HUDEP-2 (cell line): ENCODE measurements around the gene NPR2.

Source experiments
- DNase-seq, 76 experiments: peaks; one replicate each; lab custom pipeline; 2025; ENCODE audit not compliant: unreplicated experiment in 76 of 76; lab: John Stamatoyannopoulos, UW

The NPR2 gene

DNA sequence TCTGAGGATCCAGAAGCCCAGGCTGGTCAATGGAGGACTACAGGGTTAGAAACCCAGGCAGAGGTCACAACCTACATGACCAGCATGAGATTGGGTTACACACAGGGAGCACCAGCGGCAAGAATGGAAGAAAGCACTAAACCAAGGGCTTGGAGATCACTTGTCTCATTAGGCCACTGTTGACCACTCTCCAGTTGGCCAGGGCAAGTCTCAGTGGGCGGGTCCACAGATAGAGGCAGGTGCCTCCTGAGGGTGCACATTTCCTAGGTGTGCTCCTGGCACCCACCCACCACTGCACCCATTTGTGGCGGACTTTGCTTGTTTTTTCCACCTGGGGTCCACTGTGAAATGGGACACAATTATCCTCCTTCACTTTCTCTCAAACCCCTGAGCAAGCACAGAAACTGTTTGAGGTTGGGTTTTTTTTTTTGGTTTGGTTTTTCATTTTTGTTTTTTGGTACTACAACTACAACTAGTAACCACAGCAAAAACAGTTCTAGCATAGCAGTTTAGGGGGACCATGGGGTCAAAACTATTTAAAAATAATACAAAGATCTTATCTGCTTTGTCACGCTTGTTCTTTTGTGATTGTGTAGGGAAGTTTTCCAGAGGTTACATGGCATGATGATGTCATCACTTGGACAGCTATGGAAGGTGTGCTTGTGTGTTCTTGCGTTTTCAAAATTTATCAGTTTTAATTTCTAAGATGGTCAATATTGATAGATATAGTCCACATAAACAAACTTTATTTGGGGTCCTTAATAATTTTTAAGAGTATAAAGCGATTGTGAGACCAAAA lies 6.1 kb downstream of the NPR2 start:
- no peak for DNase-seq

DNA sequence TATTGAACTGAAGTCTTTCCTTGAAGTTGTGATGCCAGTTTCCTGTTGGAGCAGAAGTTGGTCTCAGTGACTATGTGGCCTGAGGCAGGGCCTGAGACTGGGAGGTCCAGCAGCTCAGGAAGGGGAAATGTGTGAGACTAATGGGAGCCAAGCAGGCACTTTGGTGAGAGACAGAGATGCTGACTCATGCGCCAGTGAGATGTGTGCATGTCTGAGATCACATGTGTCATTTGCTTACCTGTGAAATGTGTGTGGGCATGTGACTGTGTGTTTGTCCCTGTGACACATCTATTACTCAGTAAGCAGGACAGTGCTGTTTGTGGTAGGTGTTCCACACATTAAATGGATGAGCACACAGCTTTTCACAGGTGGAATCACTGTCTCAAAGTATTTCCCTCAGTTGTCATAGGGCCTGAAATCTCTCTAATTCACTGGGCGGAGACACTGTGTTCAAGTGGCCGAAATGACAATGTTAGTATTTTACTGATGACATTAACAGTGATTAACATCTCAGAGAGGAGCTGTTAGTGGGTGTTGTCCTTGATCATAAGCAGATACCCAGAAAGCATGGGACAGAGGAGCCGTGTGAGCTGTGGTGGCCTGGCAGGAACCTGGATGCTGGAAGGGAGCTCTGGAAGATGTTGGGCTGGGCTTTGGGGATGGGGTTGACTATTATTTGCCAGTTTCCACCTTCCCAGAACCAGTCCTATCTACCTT lies 7.4 kb downstream of the NPR2 start:
- peak in 5 of 76 experiments; percentile 1 to 40 (median 6) for DNase-seq

DNA sequence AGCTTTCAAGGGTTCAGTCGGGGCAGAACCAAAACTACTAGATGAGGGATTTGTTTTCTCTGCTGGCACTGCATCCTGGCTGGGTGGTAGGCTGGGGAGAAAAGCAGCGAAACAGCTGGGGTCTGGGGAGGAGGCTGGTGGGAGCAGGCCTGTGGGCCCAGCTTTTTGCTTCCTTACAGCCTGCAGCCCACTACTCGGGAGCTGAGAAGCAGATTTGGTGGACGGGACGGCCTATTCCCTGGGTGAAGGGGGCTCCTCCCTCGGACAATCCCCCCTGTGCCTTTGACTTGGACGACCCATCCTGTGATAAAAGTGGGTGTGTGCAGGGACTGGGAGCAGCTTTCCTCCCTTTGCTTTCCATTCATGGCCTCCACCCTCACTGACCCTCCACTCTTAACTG lies 9.1 kb downstream of the NPR2 start:
- no peak for DNase-seq

DNA sequence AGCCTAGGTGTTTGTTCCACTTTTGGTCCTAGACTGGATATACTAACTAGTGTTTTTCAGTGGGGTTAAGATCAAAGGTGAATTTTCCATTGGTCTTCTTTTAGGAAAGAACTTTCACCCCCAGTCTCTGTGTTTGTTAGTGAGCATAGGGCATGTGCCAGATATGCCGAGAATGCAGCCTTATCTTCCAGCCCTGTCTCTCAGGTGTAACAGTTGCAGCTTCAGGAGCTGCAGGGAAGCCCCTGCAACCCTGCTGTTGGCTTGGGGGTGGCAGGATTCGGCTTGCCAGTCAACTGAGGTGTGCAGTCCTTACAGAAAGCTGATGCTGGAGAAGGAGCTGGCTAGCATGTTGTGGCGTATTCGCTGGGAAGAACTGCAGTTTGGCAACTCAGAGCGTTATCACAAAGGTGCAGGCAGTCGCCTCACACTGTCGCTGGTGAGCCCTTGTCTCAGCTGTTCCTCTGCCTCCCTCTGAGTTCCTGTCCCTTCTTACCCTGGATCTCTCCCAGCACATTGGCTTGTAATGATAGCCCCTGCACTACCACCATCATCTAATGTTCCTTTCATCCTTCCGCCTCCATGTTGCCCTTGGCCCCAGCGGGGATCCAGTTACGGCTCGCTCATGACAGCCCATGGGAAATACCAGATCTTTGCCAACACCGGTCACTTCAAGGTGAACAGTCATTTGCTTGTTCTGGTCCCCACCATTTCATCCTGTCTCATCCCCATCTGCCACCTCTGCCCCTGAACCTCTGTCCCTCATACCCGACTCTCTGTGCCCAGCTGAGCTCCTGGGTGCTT lies 10.1 kb downstream of the NPR2 start:
- DNase-seq: no peak

DNA sequence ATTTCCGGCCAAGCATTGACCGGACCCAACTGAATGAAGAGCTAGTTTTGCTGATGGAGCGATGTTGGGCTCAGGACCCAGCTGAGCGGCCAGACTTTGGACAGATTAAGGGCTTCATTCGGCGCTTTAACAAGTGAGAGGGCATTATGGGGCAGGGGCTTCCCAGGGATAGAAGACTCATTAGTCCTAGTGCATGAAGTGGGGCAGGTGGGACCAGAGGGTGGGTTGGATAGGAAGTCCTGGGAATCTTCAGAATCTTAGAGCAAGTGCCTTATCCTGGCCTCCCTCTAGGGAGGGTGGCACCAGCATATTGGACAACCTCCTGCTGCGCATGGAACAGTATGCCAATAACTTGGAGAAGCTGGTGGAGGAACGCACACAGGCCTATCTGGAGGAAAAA lies 14.7 kb downstream of the NPR2 start:
- DNase-seq: no peak

DNA sequence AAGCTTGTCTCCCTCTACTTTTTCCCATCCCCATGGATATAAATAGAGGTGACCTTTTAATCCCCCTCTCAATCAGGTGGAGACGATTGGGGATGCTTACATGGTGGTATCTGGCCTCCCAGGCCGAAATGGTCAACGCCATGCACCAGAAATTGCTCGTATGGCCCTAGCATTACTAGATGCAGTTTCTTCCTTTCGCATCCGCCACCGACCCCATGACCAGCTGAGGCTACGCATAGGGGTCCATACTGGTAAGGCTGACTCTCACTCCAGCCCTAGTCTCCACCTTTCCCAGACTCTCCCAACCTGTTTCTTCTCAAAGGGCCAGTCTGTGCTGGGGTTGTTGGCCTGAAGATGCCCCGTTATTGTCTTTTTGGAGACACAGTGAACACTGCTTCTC lies 17.0 kb downstream of the NPR2 start:
- DNase-seq: no peak

DNA sequence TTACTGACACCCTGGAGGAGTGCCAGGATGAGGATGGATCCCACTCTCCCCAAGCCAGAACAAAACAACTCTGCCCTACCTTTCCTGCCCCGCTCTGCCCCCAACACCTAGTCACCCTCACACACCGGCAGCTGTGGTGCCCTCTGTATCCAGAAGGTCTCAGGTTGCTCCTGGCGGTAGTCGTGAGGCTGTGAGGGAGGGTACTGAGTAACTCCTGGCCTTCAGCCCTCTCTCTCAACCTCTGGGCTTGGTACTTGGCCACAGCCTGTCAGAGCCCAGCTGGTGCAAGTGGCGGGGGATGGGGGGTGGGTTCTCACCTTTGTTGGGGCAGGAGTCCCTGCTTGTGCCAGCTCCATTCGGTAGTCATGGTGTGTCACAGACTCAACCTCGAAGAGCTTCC lies 18.7 kb downstream of the NPR2 start:
- DNase-seq: no peak

DNA sequence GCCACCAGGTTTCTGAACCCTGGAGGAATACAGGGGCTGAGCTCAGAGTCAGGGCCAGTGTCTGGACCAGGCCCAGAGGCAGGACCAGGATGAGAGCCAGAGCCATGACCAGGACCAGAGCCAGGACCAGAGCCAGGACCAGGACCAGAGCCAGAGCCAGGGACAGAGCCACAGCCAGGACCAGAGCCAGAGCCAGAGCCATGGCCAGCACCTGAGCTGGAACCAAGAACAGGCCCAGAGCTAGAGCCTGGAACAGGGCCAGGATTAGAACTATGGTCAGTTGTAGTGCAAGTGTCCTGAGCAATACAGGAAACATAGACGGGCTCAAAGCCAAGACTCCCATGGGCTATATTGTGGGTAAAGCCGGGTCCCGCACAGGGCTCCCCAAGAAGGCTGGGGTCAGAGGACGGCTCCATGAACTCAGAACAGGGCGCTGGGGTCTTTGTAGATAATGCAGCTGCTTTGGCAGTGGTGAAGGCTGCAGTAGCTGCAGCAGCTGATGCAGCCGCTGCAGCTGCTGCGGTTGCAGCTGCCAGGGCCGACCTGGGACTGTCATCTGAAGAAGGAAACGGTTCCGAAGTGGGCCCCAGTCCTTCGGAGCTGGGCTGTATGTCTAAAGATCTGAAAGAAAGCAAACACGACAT lies 20.1 kb downstream of the NPR2 start:
- no peak for DNase-seq

DNA sequence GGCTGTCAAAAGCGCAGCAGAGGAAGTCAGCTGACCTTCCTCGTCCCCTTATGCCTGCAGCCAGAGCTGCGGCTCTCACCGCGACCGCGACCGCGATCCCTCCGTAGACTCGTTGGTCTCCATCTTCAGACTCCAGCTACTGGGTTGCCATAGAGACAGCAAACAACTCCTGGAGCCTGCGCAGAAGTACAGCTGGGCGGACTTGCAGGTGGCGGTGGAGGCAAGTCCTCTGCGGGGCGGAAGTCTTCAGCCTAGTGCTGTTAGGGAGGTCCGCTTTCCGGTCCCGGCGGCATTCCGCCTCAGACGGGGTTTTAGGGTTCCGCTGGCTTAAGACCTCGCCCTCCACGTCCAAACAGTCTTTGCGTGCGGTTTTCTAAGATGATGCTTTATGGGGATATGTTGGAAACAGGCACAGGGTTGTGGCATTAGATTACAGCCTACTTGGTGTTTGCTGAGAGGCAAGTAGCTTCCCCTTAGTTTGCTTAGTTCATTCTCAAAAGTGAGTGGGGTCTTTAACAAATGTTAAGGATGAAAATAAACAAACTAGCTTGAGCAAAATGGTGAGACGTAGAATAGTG lies 20.7 kb downstream of the NPR2 start, which contains the start of gene SPAG8:
Gene SPAG8 (minus strand): TSS at position 238 of the 578 bp plus-strand sequence. CDS start 115 bp downstream, at position 123.
- peak in 75 of 76 experiments; percentile 17 to 95 (median 86) for DNase-seq

DNA sequence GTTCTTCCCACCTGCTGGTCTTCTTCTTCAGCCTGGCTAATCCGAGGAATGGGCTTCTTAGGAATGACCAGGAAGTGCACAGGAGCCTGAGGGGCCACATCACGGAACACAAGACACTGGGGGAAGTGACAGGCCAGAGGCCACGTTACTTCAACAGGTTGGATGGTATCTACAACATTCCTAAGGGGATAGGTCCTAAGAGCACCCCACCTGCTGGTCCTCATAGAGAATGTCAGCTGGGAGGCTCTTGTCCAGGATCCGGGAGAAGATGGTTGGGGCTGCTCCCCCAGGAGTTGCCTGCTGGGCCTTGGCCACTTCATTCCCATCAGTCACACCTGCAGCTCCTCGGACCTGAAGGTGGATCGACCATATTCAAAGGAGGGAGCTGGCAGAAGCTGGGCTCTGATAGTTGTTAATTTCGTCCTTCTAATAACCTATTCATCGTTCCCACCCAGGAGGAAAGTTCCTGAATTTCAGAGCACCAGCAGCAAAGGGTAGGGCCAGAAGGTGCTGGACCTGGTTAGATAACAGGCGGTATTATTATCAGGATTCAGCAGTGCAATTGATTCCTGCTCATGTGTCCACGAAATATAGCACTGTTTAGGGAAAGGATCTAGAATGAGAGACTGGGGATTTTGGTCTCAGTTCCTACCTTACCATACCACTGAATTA lies 22.2 kb downstream of the NPR2 start:
- DNase-seq: peak in 12 of 76 experiments; percentile 10 to 43 (median 21)

DNA sequence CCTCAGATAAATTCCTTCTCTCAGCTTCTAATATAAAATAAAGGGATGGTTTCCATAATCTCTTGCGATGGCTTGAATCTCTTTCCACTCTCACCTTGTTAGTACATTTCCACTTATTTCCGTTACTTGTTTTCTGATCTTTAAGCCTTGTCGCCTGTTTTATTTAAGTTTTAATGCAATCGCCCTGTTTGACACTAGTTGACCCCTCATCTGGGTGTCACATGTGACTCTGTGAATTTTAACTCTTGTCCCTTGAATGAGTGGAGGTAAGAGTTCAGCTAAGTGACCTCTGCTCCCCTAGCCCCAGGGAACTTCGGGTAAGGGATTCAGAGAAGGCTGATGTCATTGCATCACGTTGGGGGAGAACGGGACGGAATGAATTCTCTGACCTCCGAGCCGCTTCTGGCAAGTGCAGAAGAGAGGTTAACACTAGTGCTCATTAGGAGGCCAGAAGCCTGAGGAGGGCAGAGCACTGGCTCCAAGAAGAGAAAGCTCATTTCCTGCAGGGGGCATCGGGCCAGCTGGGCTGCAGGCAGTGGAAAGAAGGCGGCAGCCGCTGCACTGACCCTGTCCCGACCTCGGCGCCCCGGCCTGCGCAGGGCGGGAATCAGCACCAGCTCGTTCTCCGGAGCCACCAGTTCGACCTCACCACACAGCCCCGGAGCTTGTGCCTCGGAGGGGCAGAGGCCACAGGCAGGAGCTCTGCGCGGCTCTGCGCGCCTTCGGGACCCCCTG lies 22.9 kb downstream of the NPR2 start:
- peak in 65 of 76 experiments; percentile 13 to 90 (median 51) for DNase-seq

DNA sequence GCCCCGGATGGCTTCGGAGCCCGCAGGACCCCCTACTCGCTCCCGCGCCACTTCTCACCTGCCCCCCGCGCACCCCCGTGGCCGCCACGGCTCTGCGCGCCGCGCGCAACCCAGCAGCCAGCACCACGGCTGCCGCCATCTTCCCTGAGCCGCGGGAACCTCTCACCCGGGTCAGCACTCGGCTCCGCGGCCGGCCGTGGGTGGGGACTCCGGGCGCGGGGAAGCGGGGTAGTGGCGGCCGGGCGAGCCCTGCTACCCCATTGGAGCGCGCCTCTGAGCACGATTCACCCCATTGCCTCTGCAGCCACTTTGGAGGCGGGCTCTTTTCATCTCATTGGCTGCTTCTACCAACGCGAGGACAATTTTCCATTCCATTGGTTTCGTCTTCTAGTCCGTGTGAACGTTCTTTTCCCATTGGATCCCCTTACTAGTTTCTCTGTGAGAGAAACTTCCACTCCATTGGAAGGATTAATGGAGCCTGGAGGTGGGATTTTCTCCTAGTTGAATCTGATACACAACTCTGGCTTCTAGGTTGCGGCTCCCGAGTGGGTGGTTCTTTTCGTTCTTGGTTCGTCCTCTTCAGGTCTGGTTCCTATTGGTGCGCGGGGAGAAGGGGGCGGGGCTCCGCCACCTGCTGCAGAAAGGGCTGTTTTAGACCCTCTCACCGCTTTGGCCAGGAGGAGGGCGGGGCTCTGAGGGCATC lies 23.6 kb downstream of the NPR2 start, which contains the start of gene HINT2:
Gene HINT2 (minus strand): TSS at position 202 of the 703 bp plus-strand sequence. CDS start 63 bp downstream, at position 139.
- peak; percentile 26 to 99 (median 95) for DNase-seq

DNA sequence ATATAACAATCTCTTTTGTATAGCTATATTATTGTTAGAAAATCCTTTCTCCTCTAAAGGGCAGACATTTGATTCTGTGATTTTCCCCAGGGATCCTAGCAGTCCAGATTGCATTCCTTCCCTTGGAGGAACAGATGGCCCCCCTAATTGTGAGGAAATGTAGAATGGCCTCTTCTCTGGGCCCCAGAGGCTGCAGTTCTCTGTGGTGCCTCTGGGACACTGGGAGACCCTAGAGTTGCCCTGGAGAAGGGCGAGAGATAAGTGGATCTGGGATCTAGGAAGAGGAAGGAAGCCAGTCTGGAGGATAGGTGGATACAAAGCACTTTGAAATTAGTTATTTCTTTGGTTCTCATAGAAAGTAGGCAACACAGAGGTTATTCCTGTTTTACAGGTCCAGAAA lies 25.3 kb downstream of the NPR2 start:
- no peak for DNase-seq

DNA sequence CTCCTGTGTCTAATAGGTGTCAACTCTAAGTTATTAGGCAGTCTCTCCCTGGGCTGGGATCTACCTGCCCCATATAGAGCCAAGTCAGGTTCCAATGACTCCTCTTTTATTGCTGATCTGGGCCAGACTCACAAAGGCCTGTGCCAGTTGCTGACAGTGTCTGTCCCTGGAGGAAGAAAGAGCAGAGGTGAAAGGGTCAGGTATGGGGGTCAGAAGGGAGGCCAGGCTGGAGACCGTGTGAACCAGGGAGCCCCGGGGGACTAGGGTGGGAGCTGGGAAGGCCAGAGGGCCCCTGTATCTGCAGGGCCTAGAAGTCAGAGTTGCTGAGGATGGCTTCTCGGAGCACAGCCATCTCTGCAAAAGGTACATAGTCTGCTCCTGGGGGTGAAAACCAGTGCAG lies 26.9 kb downstream of the NPR2 start:
- no peak for DNase-seq

DNA sequence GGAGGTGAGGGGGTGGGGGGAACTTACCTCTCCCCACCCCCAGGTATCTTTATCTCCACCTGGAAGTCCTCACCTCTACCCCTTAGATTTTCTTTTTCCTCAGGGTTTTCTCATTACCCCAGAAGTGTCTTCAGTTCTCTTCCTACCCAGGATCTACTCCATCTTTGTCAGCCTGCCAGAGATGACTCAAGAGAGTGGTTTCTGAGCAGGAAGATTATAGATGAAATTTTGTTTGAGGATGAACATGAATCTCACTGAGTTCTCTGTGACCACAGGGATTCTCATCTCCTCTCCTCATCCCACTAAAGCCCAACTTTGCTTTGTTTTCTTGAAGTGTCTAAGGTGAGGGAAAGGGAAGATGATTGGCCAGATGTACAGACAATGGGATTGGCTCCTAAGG lies 28.7 kb downstream of the NPR2 start:
- peak in 5 of 76 experiments; percentile 7 to 19 (median 9) for DNase-seq

DNA sequence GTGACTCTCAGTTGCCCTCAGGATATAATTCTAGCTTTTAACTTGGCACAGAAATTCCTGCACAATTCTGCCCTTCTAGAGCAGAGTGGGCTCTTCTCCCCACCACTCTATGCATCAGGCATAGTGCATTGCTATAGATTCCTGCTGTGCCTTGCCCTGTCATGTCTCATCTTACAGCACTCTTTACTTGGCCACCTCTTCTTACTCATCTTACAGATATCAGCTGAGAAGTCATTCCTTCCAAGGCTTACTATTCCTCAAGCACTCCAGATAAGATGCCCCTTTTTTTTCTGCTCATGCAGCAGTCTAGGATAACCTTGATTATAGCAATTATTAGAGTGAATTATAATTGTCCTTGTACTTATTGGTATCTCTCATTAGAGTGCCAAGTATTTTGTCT lies 31.5 kb downstream of the NPR2 start:
- no peak for DNase-seq

DNA sequence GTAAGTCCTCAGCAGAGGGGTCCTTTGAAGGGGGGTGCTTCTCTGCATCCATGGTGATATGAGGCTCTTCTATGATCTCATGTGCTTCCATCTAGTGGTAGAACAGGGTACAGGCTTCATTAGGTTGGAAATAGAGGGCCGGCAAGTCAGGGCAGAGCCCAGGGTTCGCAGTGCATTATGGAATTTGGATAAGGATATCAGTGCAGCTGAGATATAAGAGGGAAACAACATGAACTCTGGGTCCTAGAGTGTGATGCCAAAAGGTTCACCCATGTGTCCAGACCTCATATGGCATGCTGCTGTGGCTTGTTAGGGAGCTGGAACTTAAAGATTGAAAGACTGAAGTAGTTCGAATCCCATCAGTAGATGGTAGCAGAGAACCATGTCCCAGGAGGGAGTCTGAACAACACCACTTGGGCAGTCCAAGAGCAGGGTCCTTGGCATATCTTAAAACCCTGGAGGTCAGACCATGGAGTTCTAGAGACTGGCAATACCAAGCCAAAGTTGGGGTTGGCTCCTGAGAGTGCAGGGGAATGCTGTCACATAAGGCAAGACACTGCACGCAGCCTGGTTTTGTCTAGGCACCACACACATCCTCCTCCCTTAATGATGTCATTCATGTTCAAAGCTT lies 34.8 kb downstream of the NPR2 start:
- DNase-seq: peak in 39 of 76 experiments; percentile 3 to 70 (median 28)

DNA sequence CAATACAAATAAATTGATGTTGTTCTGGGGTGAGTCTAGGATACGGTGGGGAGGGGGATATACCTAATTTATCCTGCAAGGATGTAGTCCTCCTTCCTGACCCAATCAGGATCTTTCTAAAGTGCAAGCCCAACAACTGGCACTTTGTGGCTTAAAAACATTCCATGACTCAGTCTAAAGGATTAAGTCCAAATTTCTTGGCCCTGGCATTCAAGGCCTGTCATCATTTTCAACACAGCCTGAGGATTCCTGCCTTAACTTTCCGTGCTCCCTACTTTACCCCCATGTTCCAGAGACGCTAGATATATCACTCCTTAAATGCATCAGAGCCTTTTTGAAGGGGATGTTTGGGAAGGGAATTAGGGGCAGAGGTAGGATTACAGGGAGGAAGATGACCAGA lies 36.1 kb downstream of the NPR2 start:
- DNase-seq: no peak
